OCI-LY7 (cell line): ENCODE data around the gene NAPA. TPM values are rescaled to one million over a fixed set of nuclear protein-coding genes. Genes with fewer than 3 reads are reported as not detected.

Source experiments
- BruUV-seq: library from RNA; stranded (reverse); fragments of 400-500 nt; replicated peaks from 2 replicates; lab custom pipeline; 2021; lab: Mats Ljungman, UMichigan
- CTCF ChIA-PET: fragments of 300-600 bp; sonication (Branson Sonifier 250); formaldehyde crosslinking; loops from one replicate; lab custom pipeline; 2022; ENCODE audit warnings: antibody characterized with exemption; ENCODE audit not compliant: unreplicated experiment; lab: Charles Lee
- POLR2A ChIA-PET: fragments of 300-600 bp; sonication (Branson Sonifier 250); formaldehyde crosslinking; loops from one replicate; lab custom pipeline; 2022; ENCODE audit warnings: antibody characterized with exemption; lab: Charles Lee
- DNase-seq: peaks from one replicate; pipeline ENCODE4 v3.0.0-alpha.2; 2015; ENCODE audit warnings: low spot score
- H2AFZ ChIP-seq: fragments of 200-600 bp; sonication (generic), shearing (Covaris generic); 2 replicates; pipeline ENCODE4 v1.6.1; 2014; ENCODE audit warnings: mild to moderate bottlenecking, antibody characterized with exemption, low read length, moderate library complexity
- H3K27ac ChIP-seq: fragments of 200-600 bp; sonication (generic); 2 replicates; pipeline ENCODE4 v1.5.1; 2014; ENCODE audit warnings: mixed run types, low read depth, mild to moderate bottlenecking, moderate library complexity, low read length, inconsistent platforms; ENCODE audit not compliant: poor library complexity, severe bottlenecking
- H3K36me3 ChIP-seq: fragments of 200-600 bp; sonication (generic); 2 replicates; pipeline ENCODE4 v1.6.1; 2014; ENCODE audit warnings: mild to moderate bottlenecking, antibody characterized with exemption, low read length, moderate library complexity, mixed read lengths; ENCODE audit not compliant: insufficient read depth
- H3K4me1 ChIP-seq: fragments of 200-600 bp; sonication (generic); 2 replicates; pipeline ENCODE4 v1.5.1; 2014; ENCODE audit warnings: mild to moderate bottlenecking, low read length; ENCODE audit not compliant: insufficient read depth, poor library complexity, severe bottlenecking
- H3K4me2 ChIP-seq: fragments of 200-600 bp; sonication (generic); 2 replicates; pipeline ENCODE4 v1.6.1; 2014; ENCODE audit warnings: mild to moderate bottlenecking, low read length
- H3K4me3 ChIP-seq: fragments of 200-600 bp; sonication (generic); 2 replicates; pipeline ENCODE4 v1.5.1; 2014; ENCODE audit warnings: mild to moderate bottlenecking, low read depth, low read length; ENCODE audit not compliant: poor library complexity, severe bottlenecking
- H3K79me2 ChIP-seq: fragments of 200-600 bp; sonication (generic); 2 replicates; pipeline ENCODE4 v1.6.1; 2016; ENCODE audit warnings: low read depth, mild to moderate bottlenecking, low read length, moderate library complexity, mixed read lengths; ENCODE audit not compliant: insufficient read depth
- H3K9me2 ChIP-seq: fragments of 200-600 bp; sonication (generic); 2 replicates; pipeline ENCODE4 v1.6.1; 2016; ENCODE audit warnings: mild to moderate bottlenecking, low read length, mixed read lengths; ENCODE audit not compliant: insufficient read depth
- H3K9me3 ChIP-seq: fragments of 200-600 bp; sonication (generic); 2 replicates; pipeline ENCODE4 v1.6.1; 2014; ENCODE audit warnings: mild to moderate bottlenecking, mixed run types, low read length, mixed read lengths
- H4K20me1 ChIP-seq: fragments of 200-600 bp; sonication (generic); 2 replicates; pipeline ENCODE4 v1.6.1; 2014; ENCODE audit warnings: mild to moderate bottlenecking, antibody characterized with exemption, low read length, moderate library complexity, mixed read lengths; ENCODE audit not compliant: insufficient read depth
- EZH2phosphoT487 ChIP-seq: fragments of 200-600 bp; sonication (generic); IDR thresholded peaks from 2 replicates; pipeline ENCODE4 v1.6.1; 2018; ENCODE audit warnings: low read depth, borderline replicate concordance, mild to moderate bottlenecking, mixed run types, antibody characterized with exemption, low read length, moderate library complexity, mixed read lengths
- intact Hi-C: fragments of 100-400 bp; cut with micrococcal nuclease; formaldehyde crosslinking; loops from one replicate; pipeline ENCODE4 v1.10.0; 2022; ENCODE audit not compliant: unreplicated experiment
- total RNA-seq, 2 experiments: library from RNA; depleted of rRNA in 1 of 2; stranded (reverse); fragments of >200 nt in 1 of 2; shearing (Covaris generic) in 1 of 2; gene quantifications; 2 replicates each; pipeline ENCODE4 v1.2.3, GENCODE V29; 2014 to 2022
- TF ChIP-seq, protein P1 (sequence below): fragments of 200-600 bp; sonication (generic); conservative IDR thresholded peaks from 2 replicates; pipeline ENCODE4 v1.5.1; 2014; ENCODE audit warnings: mild to moderate bottlenecking, antibody characterized with exemption, low read length, moderate library complexity, mixed read lengths

Gene NAPA
- total RNA-seq, 2 experiments from 2014 or later, result 56.5 to 71.4 TPM

- no peak for DNase-seq
- H3K9me3 ChIP-seq, result no peaks in the 10 kb centered on the region
- H3K4me1 ChIP-seq, result no peaks in the 10 kb centered on the region
- H3K4me2 ChIP-seq, result no peak overlapping the region
- BruUV-seq, result no TSS peak
- ChIA-PET CTCF (no interaction called here), POLR2A (no interaction called here)
- H3K9me2 ChIP-seq, result no peaks in the 10 kb centered on the region
- intact Hi-C loops, result no loop called here
- H2AFZ ChIP-seq, result no peak overlapping the region
- no peaks in the 10 kb centered on the region for H3K36me3 ChIP-seq
- no peaks in the 10 kb centered on the region for H4K20me1 ChIP-seq
- TF ChIP-seq, protein P1, sequence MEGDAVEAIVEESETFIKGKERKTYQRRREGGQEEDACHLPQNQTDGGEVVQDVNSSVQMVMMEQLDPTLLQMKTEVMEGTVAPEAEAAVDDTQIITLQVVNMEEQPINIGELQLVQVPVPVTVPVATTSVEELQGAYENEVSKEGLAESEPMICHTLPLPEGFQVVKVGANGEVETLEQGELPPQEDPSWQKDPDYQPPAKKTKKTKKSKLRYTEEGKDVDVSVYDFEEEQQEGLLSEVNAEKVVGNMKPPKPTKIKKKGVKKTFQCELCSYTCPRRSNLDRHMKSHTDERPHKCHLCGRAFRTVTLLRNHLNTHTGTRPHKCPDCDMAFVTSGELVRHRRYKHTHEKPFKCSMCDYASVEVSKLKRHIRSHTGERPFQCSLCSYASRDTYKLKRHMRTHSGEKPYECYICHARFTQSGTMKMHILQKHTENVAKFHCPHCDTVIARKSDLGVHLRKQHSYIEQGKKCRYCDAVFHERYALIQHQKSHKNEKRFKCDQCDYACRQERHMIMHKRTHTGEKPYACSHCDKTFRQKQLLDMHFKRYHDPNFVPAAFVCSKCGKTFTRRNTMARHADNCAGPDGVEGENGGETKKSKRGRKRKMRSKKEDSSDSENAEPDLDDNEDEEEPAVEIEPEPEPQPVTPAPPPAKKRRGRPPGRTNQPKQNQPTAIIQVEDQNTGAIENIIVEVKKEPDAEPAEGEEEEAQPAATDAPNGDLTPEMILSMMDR, result no peak
- no peak for TF ChIP-seq EZH2phosphoT487
- no peaks in the 10 kb centered on the region for H3K79me2 ChIP-seq
- no peak overlapping the region for H3K4me3 ChIP-seq
- no peak overlapping the region for H3K27ac ChIP-seq
Measured at GRCh38 chr19:47473336-47473735, 41.5 kb downstream of the NAPA start.

DNA sequence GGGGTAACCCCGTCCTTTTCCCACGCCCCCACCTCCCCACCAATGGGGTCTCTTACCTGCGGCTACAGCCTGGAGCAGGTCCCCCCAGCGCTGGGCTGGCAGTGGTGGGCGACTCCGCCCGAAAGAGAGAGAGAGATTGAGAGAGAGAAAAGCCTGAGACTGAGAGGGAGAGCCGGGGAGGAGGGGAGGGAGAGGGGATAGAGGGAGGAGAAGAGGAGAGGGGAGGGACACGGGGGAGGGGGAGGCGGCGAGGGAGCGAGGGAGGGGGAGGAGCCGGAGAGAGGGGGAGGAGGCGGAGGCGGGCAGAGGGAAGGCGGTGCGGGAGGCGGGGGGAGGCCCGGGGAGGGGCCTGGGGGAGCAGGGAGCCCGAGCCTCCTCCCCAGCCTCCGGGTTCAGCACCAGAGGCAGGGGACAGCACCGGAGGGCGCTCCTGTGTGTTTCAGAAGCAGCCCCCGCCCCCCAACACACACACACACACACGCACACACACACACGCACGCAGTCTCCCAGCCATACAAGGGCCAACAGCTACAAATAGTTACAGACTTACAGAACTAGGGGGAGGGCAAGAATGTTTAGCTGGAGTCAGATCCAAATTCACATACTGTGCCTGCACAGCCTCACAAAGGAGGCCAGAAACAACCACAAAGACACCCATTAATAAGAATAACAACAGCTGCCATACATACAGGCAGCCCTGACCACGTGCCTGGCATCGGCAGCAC is 43.0 kb downstream of the NAPA start, which contains the start of gene SLC8A2:
Gene SLC8A2, minus strand, starts transcription at position 161 of the 725 bp plus-strand sequence. CDS start 5,490 bp downstream, outside the sequence.
- no peak within 1 kb of the TSS for H3K4me2 ChIP-seq
- no peaks in the 10 kb centered on the region for H3K9me2 ChIP-seq
- H3K79me2 ChIP-seq, result no peaks in the 10 kb centered on the region
- intact Hi-C loops, result no loop called here
- H3K9me3 ChIP-seq, result no peaks in the 10 kb centered on the region
- no peak within 1 kb of the TSS for H3K27ac ChIP-seq
- CTCF ChIA-PET, result no interaction called here
- no peaks in the 10 kb centered on the region for H4K20me1 ChIP-seq
- TF ChIP-seq, protein P1, result no peak
- TF ChIP-seq EZH2phosphoT487, result no peak
- H3K36me3 ChIP-seq, result no peaks in the 10 kb centered on the region
- BruUV-seq, result no TSS peak
- POLR2A ChIA-PET, result no interaction called here
- no peak within 1 kb of the TSS for H2AFZ ChIP-seq
- DNase-seq, result peak; percentile 34
- no peaks in the 10 kb centered on the region for H3K4me1 ChIP-seq
- H3K4me3 ChIP-seq, result no peak within 1 kb of the TSS

DNA sequence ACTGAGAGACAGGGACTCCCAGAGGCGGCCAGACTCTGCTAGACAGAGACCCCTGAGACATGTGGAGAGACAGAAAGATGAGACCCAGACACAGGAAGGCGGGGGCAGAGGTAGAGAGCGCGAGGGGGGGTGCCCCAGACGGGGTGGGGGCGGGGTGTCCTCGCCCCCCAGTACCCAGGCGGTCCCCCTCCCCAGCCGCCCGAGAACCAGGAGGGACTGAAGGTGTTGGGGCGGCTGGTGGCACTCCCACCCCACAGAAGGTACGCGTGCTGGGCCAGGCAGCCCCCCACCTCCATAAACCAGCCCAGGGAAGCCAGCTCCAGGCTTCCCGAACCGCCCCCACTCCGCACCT is 43.5 kb downstream of the NAPA start:
- ChIA-PET POLR2A (no interaction called here), CTCF (no interaction called here)
- Histone ChIP-seq H4K20me1 (no peaks in the 10 kb centered on the region), H3K79me2 (no peaks in the 10 kb centered on the region), H3K4me2 (no peak overlapping the region), H3K4me3 (no peak overlapping the region), H2AFZ (no peak overlapping the region), H3K27ac (no peak overlapping the region), H3K9me2 (no peaks in the 10 kb centered on the region), H3K36me3 (no peaks in the 10 kb centered on the region), H3K4me1 (no peaks in the 10 kb centered on the region), H3K9me3 (no peaks in the 10 kb centered on the region)
- TF ChIP-seq, protein P1, result no peak
- DNase-seq, result no peak
- intact Hi-C loops, result no loop called here
- BruUV-seq, result no TSS peak
